HUES6 (cell line): ENCODE results near the gene BUB1.
"Not testable (repeated sequence)": the region's sequence is repeated elsewhere in the genome, so short reads cannot be mapped to it uniquely, and the experiment has no call there.

ENCODE experiments used
- H3K27ac ChIP-seq: 2 replicates; pipeline ENCODE4 v1.7.0; 2013; ENCODE audit warnings: low read depth, mild to moderate bottlenecking, low read length, inconsistent platforms
- H3K27me3 ChIP-seq: 2 replicates; pipeline ENCODE4 v1.6.1; 2013; ENCODE audit warnings: low read length; ENCODE audit not compliant: control insufficient read depth, insufficient read depth
- H3K36me3 ChIP-seq: 2 replicates; pipeline ENCODE4 v1.6.1; 2013; ENCODE audit warnings: low read length; ENCODE audit not compliant: control insufficient read depth, insufficient read depth
- H3K4me1 ChIP-seq: 2 replicates; pipeline ENCODE4 v1.6.1; 2013; ENCODE audit warnings: low read length; ENCODE audit not compliant: control insufficient read depth, insufficient read depth
- H3K4me3 ChIP-seq: 2 replicates; pipeline ENCODE4 v1.5.1; 2013; ENCODE audit warnings: low read depth, low read length
- H3K9ac ChIP-seq: one replicate; pipeline ENCODE4 v1.6.1; 2013; ENCODE audit warnings: mild to moderate bottlenecking, low read length
- H3K9me3 ChIP-seq: 2 replicates; pipeline ENCODE4 v1.6.1; 2013; ENCODE audit warnings: low read depth, low read length; ENCODE audit not compliant: control insufficient read depth, insufficient read depth

BUB1 gene

DNA sequence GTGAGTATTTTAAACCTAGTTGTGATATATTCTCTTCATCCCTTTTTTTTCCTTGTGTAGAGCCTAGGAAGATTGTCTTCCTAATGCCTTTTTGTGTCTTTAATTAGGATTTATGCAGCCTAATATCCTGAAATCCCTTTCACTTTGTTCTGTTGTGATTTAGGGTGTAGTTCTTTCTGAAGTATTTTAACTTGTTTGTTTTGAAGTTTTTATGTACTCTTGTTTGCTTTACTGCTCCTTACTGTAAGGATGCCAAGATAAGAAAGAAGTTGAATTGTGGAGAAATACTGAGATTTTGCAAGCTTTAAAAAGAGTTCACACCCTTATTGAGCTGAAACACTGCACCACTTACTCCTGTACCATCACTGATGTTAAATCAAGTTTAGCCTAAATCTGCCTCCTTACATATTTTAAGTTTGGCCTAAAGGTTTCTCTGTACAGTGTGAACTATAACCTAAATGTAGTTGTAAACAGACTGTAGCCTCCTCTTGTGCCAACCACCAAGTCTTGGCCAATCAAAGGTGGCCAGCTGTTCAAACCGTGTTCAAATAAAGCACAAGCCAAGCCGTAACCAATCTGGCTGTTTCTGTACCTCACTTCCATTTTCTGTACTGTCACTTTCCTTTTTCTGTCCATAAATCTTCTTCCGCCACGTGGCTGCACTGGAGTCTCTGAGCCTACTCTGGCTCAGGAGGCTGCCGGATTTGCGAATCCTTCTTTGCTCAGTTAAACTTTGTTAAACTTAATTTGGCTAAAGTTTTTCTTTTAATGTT lies 36.8 kb upstream of the BUB1 start:
- H3K27ac ChIP-seq, result no peak overlapping the region
- no peak overlapping the region for H3K4me3 ChIP-seq
- H3K4me1 ChIP-seq, result no peaks in the 10 kb centered on the region
- H3K27me3 ChIP-seq, result no peaks in the 10 kb centered on the region
- H3K9me3 ChIP-seq, result no peaks in the 10 kb centered on the region
- H3K9ac ChIP-seq, result no peak overlapping the region
- H3K36me3 ChIP-seq, result no peaks in the 10 kb centered on the region

DNA sequence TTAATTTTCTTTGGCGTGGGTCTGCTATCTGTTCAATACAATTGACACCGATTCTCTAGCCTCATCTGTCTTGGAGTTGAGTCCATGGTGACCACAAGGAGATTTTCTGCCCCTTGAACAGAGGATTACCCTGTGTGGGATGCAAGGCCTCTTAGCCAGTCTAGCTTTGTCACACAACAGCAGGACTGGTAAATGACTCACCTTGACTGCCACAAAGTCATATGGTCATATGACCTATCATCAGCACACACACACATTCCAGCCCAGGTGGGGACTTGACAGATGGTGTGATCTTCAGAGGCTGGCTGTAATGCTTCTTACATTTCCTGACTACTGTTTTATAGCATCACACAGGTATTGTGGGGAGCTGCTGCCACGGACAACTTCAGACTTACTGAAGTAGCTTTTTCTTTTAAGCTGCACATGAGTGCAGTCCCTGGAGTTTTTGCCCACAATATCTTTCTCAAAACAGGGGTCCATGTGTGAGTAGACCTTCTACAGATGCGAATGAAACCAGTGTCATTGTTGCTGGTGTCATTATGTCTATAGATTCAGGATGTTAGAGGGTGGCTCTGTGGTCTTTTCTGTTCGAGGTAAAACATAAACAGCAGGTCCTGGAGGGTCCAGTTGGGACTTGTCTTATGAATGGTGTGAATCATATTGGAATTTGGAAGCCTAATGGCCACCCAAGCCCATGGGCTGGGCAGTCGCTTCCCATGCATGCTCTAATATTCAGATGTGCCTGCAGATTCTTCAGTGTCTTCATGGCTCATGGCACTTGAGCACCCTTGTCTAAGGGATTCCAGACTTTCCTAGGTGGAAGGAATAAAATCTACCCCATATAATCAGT lies 35.9 kb upstream of the BUB1 start:
- H3K36me3 ChIP-seq, result no peaks in the 10 kb centered on the region
- no peaks in the 10 kb centered on the region for H3K9me3 ChIP-seq
- no peak overlapping the region for H3K27ac ChIP-seq
- no peak overlapping the region for H3K4me3 ChIP-seq
- no peaks in the 10 kb centered on the region for H3K4me1 ChIP-seq
- no peaks in the 10 kb centered on the region for H3K27me3 ChIP-seq
- no peak overlapping the region for H3K9ac ChIP-seq

DNA sequence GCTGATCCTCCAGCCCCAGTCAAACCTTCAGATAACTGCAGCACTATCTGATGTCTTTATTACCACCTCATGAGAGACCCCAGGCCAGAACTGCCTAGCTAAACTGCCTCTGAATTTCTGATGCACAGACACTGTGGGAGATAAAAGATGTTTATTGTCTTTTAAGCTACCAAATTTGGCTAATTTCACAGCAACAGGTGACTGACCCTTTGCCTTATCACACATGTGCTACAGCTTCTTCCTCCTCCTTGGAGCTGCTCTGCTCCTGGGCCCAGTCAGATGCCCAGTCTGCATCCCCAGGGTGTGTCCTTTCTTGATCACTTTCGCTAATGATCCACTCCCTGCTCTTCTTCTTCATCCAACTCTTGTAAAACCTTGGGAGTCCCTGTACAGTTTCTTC lies 34.9 kb upstream of the BUB1 start:
- Histone ChIP-seq H3K9ac (no peak overlapping the region), H3K4me1 (no peaks in the 10 kb centered on the region), H3K36me3 (no peaks in the 10 kb centered on the region), H3K27me3 (no peaks in the 10 kb centered on the region), H3K4me3 (no peak overlapping the region), H3K9me3 (no peaks in the 10 kb centered on the region), H3K27ac (no peak overlapping the region)

DNA sequence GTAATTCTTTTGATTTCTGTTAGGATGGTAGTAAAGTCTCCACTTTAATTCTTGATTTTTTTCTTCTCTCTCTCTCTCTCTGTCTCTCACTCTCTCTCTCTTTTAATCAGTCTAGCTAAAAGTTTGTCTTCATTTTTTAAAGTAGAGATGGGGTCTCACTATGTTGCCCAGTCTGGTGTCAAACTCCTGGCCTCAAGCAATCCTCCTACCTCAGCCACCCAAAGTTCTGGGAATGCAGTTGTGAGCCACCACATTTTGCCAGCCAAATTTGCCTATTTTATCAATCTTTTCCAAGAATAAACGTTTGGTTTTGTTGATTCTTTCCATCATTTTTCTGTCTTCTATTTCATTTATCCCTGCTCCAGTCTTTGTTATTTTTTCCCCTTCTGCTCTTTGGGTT lies 30.6 kb upstream of the BUB1 start:
- Histone ChIP-seq H3K27ac (no peak overlapping the region), H3K4me3 (no peak overlapping the region), H3K9me3 (no peaks in the 10 kb centered on the region), H3K27me3 (no peaks in the 10 kb centered on the region), H3K9ac (no peak overlapping the region), H3K36me3 (no peaks in the 10 kb centered on the region), H3K4me1 (peaks cover 5% of the 10 kb centered on the region; the same call in 1 of the 2 replicates)

DNA sequence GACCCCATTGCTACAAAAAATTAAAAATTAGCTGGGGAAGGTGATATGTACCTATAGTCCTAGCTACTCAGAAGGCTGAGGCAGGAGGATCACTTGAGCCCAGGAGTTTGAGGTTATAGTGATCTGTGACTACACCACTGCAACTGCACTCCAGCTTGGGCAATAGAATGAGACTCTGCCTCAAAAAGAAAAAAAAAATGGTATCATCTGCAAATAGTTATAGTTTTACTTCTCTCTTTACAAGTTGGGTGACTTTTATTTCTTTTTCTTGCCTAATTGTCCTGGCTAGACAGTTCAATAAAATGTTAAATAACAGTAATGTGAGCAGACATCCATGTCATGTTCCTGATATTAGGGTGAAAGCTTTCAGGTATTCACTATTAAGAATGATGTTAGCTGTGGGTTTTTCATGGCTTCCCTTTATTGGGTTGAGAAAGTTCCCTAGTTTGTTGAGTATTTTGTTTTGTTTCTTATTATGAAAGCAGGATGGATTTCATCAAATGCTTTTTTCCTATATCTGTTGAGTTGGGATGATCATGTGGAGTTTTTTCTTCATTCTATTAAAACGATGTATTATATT lies 29.6 kb upstream of the BUB1 start:
- H3K27me3 ChIP-seq, result no peaks in the 10 kb centered on the region
- no peak overlapping the region for H3K27ac ChIP-seq
- H3K9me3 ChIP-seq, result no peaks in the 10 kb centered on the region
- peaks cover 15% of the 10 kb centered on the region; the same call in 1 of the 2 replicates for H3K4me1 ChIP-seq
- no peak overlapping the region for H3K4me3 ChIP-seq
- H3K36me3 ChIP-seq, result no peaks in the 10 kb centered on the region
- H3K9ac ChIP-seq, result no peak overlapping the region

DNA sequence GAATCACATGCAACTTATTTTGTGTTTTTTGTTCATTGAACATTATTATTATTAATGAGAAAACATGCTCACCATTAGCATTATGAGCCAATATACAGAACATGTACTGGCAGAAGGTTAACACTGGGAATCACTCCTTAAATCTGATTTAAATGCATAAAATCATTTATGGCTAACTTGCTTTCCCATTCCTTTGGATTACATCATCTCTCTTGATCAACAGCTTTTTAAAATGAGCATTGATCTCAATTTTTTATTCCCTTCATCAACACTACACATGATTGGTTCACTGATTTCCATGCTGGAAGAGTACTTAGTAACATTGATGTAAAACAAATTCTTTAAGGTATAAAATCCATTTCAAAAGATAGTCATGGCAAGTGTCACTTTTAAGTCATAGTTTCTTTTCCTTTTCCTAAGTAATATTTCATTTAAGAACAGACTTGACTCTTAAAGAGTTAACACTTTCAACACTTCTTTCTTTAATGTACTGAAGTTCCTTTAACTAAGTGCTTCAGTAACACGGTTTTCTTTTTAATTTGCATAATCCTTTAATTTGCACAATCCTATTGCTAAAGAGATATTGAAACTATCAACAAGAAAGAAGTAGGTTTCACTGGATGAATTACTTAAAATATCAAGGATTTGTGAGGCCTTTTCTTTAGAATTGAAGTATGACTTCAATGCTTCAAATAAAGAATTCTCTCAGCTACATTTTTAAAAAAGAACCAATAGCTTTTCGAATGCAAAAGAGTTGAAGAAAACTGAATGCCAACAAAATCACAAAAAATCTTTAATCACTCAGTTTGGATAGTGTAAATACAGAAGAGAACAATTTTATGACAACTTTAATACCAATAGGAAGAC lies 24.9 kb upstream of the BUB1 start:
- Histone ChIP-seq H3K9ac (no peak overlapping the region), H3K36me3 (no peaks in the 10 kb centered on the region), H3K4me1 (peaks cover 15% of the 10 kb centered on the region; the same call in 1 of the 2 replicates), H3K9me3 (no peaks in the 10 kb centered on the region), H3K4me3 (no peak overlapping the region), H3K27ac (no peak overlapping the region), H3K27me3 (no peaks in the 10 kb centered on the region)

DNA sequence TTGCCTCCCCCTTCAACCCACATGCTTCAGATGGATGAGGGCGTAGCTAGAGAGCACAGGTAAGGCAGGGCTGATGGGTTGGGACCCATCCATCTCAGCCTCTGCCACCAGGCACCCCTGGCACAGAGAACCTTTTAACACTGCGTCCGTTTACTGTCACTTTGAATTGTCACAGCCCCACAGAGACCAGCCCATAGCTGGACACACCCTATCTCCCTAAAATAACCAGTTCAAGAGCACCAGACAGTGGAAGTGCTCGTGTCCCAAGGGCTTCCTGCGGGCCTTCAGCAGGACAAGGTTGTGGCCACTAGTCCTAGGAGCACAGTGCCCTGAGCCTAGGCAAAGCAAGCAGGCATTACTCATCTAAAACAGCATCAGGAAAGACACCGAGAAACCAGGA lies 20.4 kb upstream of the BUB1 start:
- not testable (repeated sequence) for H3K4me3 ChIP-seq, H3K9me3 ChIP-seq, H3K9ac ChIP-seq, H3K27me3 ChIP-seq, H3K27ac ChIP-seq, H3K36me3 ChIP-seq
- peaks cover 21% of the 10 kb centered on the region for H3K4me1 ChIP-seq

DNA sequence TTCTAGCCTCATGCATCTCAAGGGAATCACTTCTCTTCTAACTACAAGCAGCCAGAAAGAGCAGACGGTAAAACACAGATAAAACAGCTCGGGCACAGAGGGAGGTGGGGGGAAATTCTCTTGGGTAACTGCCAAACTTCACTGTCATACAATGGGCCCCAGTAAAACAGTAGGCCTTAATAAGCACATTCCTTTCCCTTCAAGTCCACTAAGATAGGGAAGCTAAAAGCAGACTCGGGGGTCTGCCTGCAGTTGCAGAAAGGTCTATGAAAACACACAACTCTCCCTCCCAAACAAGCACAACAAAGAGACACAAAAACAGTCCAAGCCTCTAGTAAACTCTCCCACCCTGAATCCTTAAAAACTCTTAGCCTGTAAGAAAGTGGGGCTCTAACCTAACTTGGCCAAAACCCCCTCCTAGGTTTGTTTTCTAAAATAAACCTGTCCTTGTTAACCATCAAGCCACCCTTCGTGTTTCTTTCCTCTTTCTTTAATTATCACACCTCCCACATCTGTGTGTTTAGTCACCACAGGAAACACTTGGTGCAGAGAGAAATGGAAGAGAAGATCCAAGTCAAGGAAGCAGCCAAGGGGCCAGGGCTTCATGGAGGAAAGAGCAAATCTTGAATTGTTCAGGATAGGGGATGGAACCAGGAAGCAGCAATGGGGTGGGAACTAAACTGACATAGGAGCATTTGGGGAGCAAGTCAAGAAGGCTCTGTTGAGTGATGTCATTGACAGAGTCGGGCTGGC lies 17.5 kb upstream of the BUB1 start:
- H3K4me1 ChIP-seq, result peaks cover 14% of the 10 kb centered on the region
- not testable (repeated sequence) for H3K9me3 ChIP-seq, H3K4me3 ChIP-seq, H3K27me3 ChIP-seq, H3K9ac ChIP-seq, H3K36me3 ChIP-seq, H3K27ac ChIP-seq

DNA sequence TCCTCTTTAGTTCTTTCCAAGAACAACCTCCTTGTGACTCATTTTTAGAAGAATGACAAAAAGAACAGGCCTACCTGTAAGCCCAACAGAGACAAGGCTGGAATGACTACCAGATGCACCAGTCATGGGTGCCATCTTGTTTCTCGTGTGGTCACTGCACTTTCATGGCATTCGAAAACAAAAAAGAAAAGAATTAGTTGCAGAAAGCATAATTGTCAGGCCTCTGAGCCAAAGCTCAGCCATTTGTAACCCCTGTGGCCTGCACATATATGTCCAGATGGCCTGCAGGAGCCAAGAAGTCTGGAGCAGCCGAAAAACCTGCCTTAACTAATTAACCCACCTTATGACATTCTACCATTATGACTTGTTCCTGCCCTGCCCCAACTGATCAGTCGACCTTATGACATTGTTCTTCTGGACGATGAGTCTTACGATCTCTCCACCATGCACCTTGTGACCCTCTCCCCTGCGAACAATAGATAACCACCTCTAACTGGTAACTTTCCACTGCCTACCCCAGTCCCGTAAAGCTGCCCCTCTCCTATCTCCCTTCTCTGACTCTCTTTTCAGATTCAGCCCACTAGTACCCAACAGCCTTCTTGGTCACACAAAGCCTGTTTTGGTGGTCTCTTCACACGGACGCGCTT lies 13.9 kb upstream of the BUB1 start:
- Histone ChIP-seq H3K36me3 (no peaks in the 10 kb centered on the region), H3K4me3 (no peak overlapping the region), H3K9ac (no peak overlapping the region), H3K27ac (no peak overlapping the region), H3K27me3 (no peaks in the 10 kb centered on the region; the same call in 1 of the 2 replicates), H3K4me1 (peaks cover 39% of the 10 kb centered on the region), H3K9me3 (peaks cover 4% of the 10 kb centered on the region)
